HG02759 (cell line): ENCODE measurements around the gene SEZ6L2.
A peak's percentile ranks its signal among the peaks of the same experiment; 100 is the strongest.
"Not testable (repeated sequence)": the region's sequence is repeated elsewhere in the genome, so short reads cannot be mapped to it uniquely, and the experiment has no call there.

Source experiments
- ATAC-seq: cut with Tn5 transposase; IDR thresholded peaks from one replicate; pipeline ENCODE4 v1.9.1; 2021; ENCODE audit warnings: mild to moderate bottlenecking, moderate library complexity; ENCODE audit not compliant: unreplicated experiment

SEZ6L2 gene

GRCh38 chr16:29899516-29900101, at the start of gene SEZ6L2:
TSS of gene SEZ6L2 (minus strand) at chr16:29899550. CDS start at chr16:29899019, 531 bp downstream.
- no peak for ATAC-seq

DNA sequence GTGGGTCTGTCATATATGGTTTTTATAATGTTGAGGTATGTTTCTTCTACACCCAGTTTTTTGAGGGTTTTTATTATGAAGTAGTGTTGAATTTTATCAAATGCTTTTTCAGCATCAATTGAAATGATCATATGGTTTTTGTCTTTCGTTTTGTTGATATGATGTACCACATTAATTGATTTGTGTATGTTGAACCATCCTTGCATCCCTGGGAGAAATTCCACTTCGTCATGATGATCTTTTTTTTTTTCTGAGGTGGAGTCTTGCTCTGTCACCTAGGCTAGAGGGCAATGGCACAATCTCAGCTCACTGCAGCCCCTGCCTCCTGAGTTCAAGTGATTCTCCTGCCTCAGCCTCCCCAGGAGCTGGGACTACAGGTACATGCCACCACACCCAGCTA, 48.5 kb upstream of the SEZ6L2 start:
- no peak for ATAC-seq

- ATAC-seq, result no peak
These were observed 44.8 kb upstream of the SEZ6L2 start for GRCh38 chr16:29943846-29944799.

DNA sequence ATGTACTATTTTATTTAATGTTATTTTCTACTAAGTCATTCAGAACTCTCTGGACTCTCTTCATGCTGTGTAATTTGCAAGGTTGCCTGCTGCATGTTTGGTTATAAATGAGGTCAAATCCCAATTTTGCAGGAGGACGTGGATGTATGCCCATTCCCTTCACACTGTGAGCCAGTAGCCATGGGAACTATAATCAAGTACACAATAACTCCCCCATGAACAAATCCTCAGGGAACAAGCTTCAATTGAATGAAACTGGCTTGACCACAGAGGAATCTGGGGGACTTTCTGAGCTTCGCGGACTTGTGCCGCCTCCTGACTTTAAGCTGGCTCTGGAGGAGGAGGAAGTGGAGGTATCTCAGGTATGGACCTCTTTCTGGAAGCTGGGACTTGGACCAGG, 41.3 kb upstream of the SEZ6L2 start:
- ATAC-seq, result no peak

DNA sequence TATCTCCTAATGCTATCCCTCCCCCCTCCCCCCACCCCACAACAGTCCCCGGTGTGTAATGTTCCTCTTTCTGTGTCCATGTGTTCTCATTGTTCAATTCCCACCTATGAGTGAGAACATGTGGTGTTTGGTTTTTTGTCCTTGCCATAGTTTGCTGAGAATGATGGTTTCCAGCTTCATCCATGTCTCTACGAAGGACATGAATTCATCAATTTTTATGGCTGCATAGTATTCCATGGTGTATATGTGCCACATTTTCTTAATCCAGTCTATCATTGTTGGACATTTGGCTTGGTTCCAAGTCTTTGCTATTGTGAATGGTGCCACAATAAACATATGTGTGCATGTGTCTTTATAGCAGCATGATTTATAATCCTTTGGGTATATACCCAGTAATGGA, 32.4 kb upstream of the SEZ6L2 start:
- ATAC-seq, result not testable (repeated sequence)

- no peak for ATAC-seq
These were observed 27.9 kb upstream of the SEZ6L2 start for GRCh38 chr16:29927070-29927905.

DNA sequence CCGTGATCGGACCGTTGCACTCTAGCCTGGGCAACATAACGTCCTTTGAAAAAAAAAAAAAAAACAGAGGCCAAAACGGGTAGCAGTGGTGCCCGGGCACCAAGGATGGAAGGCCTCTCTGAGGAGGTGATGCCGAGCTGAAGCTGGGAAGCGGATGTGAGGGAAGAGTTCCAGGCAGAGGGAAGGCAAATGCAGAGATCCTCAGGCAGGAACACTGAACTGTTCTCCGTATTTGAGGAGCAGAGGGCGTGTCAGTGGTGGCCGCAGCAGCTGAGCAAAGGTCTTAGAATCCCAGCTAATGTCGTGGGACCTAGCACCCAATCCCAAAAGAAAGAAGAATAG, 27.3 kb upstream of the SEZ6L2 start:
- ATAC-seq, result no peak

GRCh38 chr16:29925781-29926710, 26.7 kb upstream of the SEZ6L2 start, which contains the start of gene KCTD13:
TSS of gene KCTD13 (minus strand) at chr16:29926226. CDS start at chr16:29926033, 193 bp downstream.
- peak; percentile 90 for ATAC-seq

- no peak for ATAC-seq
These were observed 25.9 kb upstream of the SEZ6L2 start for GRCh38 chr16:29925105-29925756.

- no peak for ATAC-seq
These were observed 23.7 kb upstream of the SEZ6L2 start for GRCh38 chr16:29922986-29923501.

GRCh38 chr16:29922326-29922725, 23.0 kb upstream of the SEZ6L2 start:
- no peak for ATAC-seq

DNA sequence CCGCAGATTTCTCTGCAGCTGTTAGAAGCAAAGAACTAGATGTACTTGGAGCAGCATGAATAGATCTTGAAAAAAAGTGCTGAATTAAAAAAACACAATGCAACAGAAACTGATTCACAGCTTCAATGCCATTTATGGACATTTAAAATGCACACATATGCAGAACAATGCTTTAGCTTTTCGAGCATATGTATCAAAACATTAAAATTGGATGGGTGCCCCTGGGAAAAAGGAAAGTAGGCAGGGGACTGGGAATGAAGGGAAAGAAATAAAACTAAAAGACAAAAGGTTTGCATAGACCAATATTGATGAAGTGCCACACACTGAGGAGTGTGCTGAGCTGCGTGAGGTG, 21.7 kb upstream of the SEZ6L2 start:
- ATAC-seq, result no peak

DNA sequence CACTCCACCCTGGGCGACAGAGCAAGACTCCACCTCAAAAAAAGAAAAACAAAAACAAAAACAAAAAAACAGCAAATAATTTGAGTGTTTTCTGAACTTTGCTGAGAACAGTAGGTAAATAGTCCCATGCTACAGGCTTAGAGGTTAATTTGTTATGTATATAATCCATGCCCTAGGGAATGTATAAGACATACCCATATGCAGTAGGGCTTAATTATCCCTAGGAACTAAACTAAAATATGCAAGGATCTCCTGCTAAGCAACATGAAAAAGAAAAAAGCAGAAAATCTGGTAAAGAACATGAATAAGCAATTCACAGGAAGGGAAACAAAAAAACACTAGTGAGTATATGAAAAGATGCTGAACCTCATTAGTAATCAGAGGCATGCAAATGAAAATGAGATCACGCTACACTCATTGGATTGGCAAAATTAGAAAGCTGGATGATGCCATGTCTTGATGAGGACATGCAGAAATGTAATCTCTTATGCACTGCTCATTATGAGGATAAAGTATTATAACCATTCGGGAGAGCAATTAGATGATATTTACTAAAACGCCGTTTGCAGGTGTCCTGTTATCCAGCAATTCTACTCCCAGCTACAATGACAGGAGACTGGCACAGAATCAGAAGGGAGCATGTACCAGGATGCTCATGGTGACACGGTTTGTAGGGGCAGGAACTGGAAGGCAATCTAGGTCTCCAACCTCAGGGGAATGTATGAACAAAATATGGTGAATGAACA, 21.1 kb upstream of the SEZ6L2 start:
- no peak for ATAC-seq

DNA sequence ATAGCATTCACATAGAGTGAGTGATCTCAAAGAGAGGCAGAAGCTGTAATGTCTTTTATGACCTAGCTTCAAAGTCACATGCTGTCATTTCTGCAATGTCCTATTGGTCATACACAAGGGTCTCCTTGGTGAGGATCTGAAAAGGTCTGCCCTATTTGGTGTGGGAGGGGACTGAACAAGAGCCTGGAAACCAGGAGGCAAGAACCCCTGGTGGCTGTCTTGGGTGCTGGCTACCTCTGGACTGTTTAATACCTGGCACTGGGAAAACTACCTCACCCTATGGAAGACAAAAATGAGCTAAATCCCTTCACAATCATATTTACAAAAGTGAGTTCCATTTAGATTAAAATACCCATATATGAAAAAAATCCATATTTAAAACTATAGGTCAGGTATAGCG, 17.6 kb upstream of the SEZ6L2 start:
- no peak for ATAC-seq

DNA sequence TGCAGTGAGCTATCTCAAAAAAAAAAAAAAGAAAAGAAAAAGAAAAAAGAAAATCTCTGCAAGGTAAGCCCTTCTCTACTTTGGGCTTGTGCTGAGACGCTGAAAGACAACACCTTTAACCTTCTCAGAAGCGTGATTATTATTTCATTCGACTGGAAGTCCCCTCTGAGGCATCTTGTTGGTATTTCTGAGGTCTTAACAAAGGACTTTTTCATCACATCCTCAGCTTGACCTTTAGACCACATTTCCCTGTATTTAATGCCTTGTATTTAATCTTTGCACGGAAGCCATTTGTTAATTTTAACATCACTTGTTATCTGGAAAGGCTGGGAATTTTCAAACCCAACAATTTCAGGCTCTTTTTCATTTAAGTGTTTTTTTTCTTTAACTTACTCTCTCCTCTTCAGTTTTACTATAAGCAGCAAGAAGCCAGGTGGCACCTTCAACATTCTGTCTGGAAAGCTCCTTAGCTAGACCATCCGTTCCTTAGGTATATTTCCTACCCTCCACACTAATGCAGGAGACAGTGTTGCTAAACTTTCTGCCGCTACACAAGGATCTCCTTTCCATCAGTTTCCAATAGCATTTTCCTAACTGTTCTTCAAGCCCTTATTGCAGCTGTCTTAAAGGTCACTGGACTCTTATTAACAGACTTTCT, 16.4 kb upstream of the SEZ6L2 start:
- ATAC-seq, result no peak

DNA sequence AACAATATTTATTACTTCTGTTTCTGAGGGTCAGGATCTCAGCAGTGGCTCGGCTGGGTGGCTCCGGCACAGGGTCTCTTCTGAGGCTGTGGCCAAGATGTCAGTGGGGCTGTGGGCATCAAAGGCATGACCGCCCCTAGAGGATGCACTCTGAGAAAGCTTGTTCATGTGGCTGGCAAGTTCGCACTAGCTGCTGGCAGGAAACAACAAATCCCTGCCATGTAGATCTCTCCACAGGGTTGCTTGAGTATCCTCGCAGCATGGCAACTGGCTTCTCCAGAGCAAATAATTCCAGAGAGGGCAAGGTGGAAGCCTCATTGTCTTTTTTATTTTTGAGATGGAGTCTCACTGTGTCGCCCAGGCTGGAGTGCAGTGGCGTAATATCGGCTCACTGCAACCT, 14.2 kb upstream of the SEZ6L2 start:
- no peak for ATAC-seq

DNA sequence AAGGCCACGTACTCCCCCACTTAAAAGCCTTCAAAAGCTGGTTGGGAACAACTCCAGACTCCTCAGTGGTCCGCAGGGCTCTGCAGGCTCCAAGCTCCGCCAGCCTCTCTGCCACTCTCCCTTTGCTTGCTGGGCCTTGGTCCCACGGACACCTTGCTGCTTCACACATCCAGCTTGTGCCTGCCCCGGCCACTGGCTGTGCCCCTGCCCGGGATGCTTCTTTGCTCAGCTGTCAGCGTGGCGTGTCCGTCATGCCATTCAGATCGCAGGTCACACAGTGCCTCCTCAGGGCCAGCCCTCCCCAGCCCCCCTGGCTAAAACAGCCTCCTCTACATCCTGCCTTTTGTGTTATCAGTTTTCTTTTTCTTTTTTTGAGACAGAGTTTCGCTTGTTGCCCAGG, 12.7 kb upstream of the SEZ6L2 start:
- no peak for ATAC-seq

- ATAC-seq, result no peak
These were observed 12.3 kb upstream of the SEZ6L2 start for GRCh38 chr16:29911676-29912010.
